H1 (cell line): ENCODE data around the gene SYF2. TPM values are rescaled to one million over a fixed set of nuclear protein-coding genes. Genes with fewer than 3 reads are reported as not detected.
A peak's percentile ranks its signal among the peaks of the same experiment; 100 is the strongest.

Experiments used
- CTCF ChIA-PET: fragments of 300-600 bp; sonication (Branson Sonifier 250); formaldehyde crosslinking; loops from one replicate; lab custom pipeline; 2021; ENCODE audit not compliant: partially characterized antibody; lab: Charles Lee
- POLR2A ChIA-PET: fragments of 300-600 bp; sonication (Branson Sonifier 250); formaldehyde crosslinking; loops from one replicate; lab custom pipeline; 2021; ENCODE audit warnings: inconsistent platforms; ENCODE audit not compliant: partially characterized antibody; lab: Charles Lee
- DNase-seq, 2 experiments: peaks; one replicate each; pipeline versions ENCODE4 v3.0.0 to v3.0.0-alpha.2; 2010 to 2022; ENCODE audit warnings: low spot score in 2 of 2, low read depth in 1 of 2, mixed read lengths in 1 of 2
- FAIRE-seq: peaks from 2 replicates; lab custom pipeline; 2011; peaks lifted over from hg19 to GRCh38; lab: Jason Lieb, UNC
- H2AFZ ChIP-seq: 2 replicates; pipeline ENCODE4 v1.8.1; 2012; ENCODE audit warnings: low read length, inconsistent platforms
- H2AK5ac ChIP-seq: 2 replicates; pipeline ENCODE4 v1.6.1; 2013; ENCODE audit warnings: low read depth, low read length
- H2BK120ac ChIP-seq: replicated peaks from 2 replicates; pipeline ENCODE3; 2013; ENCODE audit warnings: low read depth, low read length, inconsistent platforms
- H2BK12ac ChIP-seq: 2 replicates; pipeline ENCODE4 v1.6.1; 2013; ENCODE audit warnings: low read depth, low read length
- H2BK15ac ChIP-seq: 2 replicates; pipeline ENCODE4 v1.6.1; 2013; ENCODE audit warnings: low read length
- H2BK20ac ChIP-seq: 2 replicates; pipeline ENCODE4 v1.6.1; 2013; ENCODE audit warnings: low read length
- H2BK5ac ChIP-seq: 2 replicates; pipeline ENCODE4 v1.6.1; 2013; ENCODE audit warnings: low read depth, low read length
- H3K14ac ChIP-seq: 2 replicates; pipeline ENCODE4 v1.6.1; 2013; ENCODE audit warnings: inconsistent platforms; ENCODE audit not compliant: insufficient read length
- H3K18ac ChIP-seq: 2 replicates; pipeline ENCODE4 v1.6.1; 2013; ENCODE audit warnings: low read length; ENCODE audit errors: extremely low read depth
- H3K23ac ChIP-seq: 2 replicates; pipeline ENCODE4 v1.6.1; 2013; ENCODE audit warnings: inconsistent platforms; ENCODE audit not compliant: insufficient read length
- H3K23me2 ChIP-seq: 2 replicates; pipeline ENCODE4 v1.6.1; 2013; ENCODE audit warnings: low read depth, low read length
- H3K27ac ChIP-seq: 2 replicates; pipeline ENCODE4 v1.6.1; 2011; ENCODE audit warnings: low read depth, low read length, inconsistent platforms
- H3K27me3 ChIP-seq, 4 experiments: replicated peaks in 1 of 4; 1 replicate in 1 of 4; 2 replicates in 3 of 4; pipeline versions ENCODE4 v1.6.1 to v1.8.1; 2011 to 2013; ENCODE audit warnings: low read length in 3 of 4, mild to moderate bottlenecking in 3 of 4, inconsistent platforms in 2 of 4, mixed read lengths in 2 of 4, moderate library complexity in 1 of 4; ENCODE audit not compliant: control insufficient read depth in 3 of 4, insufficient read depth in 3 of 4; ENCODE audit errors: extremely low read depth in 1 of 4
- H3K36me3 ChIP-seq, 4 experiments: 2 replicates each; pipeline versions ENCODE4 v1.6.1 to v1.8.1; 2011 to 2013; ENCODE audit warnings: mild to moderate bottlenecking in 4 of 4, low read length in 3 of 4, moderate library complexity in 2 of 4, control low read depth in 1 of 4, inconsistent platforms in 1 of 4; ENCODE audit not compliant: insufficient read depth in 4 of 4, control insufficient read depth in 2 of 4
- H3K4ac ChIP-seq: replicated peaks from 2 replicates; pipeline ENCODE3; 2013; ENCODE audit warnings: low read length, low read depth, mixed read lengths, inconsistent platforms; ENCODE audit not compliant: insufficient read length
- H3K4me1 ChIP-seq, 4 experiments: replicated peaks in 1 of 4; 1 replicate in 1 of 4; 2 replicates in 3 of 4; pipeline versions ENCODE4 v1.6.1 to v1.8.1; 2011 to 2013; ENCODE audit warnings: low read length in 3 of 4, inconsistent platforms in 2 of 4, mixed read lengths in 1 of 4; ENCODE audit not compliant: insufficient read depth in 4 of 4, control insufficient read depth in 3 of 4
- H3K4me2 ChIP-seq, 2 experiments: 2 replicates each; pipeline versions ENCODE4 v1.6.1 to v1.8.1; 2011 to 2013; ENCODE audit warnings: low read depth in 2 of 2, low read length in 2 of 2, control low read depth in 1 of 2, inconsistent platforms in 1 of 2, mild to moderate bottlenecking in 1 of 2; ENCODE audit not compliant: insufficient read depth in 1 of 2
- H3K4me3 ChIP-seq, 4 experiments: fragments of 200-600, 300-600 bp in 1 of 4; sonication (generic), shearing (Covaris generic), sonication (Bioruptor Twin) in 1 of 4; 2 replicates each; pipeline versions ENCODE4 v1.5.1 to v1.8.1; 2011 to 2016; ENCODE audit warnings: low read length in 4 of 4, low read depth in 3 of 4, control low read depth in 2 of 4, inconsistent platforms in 2 of 4, mild to moderate bottlenecking in 2 of 4, mixed read lengths in 1 of 4, moderate library complexity in 1 of 4; ENCODE audit not compliant: insufficient read depth in 2 of 4; ENCODE audit errors: extremely low read depth in 1 of 4
- H3K56ac ChIP-seq: replicated peaks from 2 replicates; pipeline ENCODE3; 2013; ENCODE audit warnings: low read depth, mild to moderate bottlenecking, mixed read lengths, low read length, inconsistent platforms; ENCODE audit not compliant: insufficient read length
- H3K79me1 ChIP-seq: 2 replicates; pipeline ENCODE4 v1.6.1; 2013; ENCODE audit warnings: low read depth, low read length, control low read depth
- H3K79me2 ChIP-seq, 2 experiments: 2 replicates each; pipeline versions ENCODE4 v1.6.1 to v1.8.1; 2012 to 2013; ENCODE audit warnings: low read length in 2 of 2, mild to moderate bottlenecking in 2 of 2, inconsistent platforms in 1 of 2; ENCODE audit not compliant: insufficient read depth in 2 of 2, control insufficient read depth in 1 of 2
- H3K9ac ChIP-seq, 4 experiments: replicated peaks in 1 of 4; 1 replicate in 1 of 4; 2 replicates in 3 of 4; pipeline versions ENCODE4 v1.6.1 to v1.8.1; 2011 to 2013; ENCODE audit warnings: low read depth in 3 of 4, low read length in 3 of 4, control low read depth in 2 of 4, mild to moderate bottlenecking in 2 of 4, moderate library complexity in 2 of 4, inconsistent platforms in 1 of 4; ENCODE audit errors: extremely low read depth in 1 of 4
- H3K9me3 ChIP-seq, 2 experiments: 2 replicates each; pipeline versions ENCODE4 v1.6.1 to v1.8.1; 2012 to 2013; ENCODE audit warnings: mild to moderate bottlenecking in 2 of 2, moderate library complexity in 2 of 2, control low read depth in 1 of 2, inconsistent platforms in 1 of 2, low read depth in 1 of 2, low read length in 1 of 2, mixed read lengths in 1 of 2; ENCODE audit not compliant: insufficient read depth in 2 of 2
- H4K20me1 ChIP-seq, 2 experiments: replicated peaks in 1 of 2; 2 replicates each; pipeline versions ENCODE3 to v1.8.1; 2011 to 2013; ENCODE audit warnings: inconsistent platforms in 2 of 2, low read length in 2 of 2, mild to moderate bottlenecking in 1 of 2; ENCODE audit not compliant: insufficient read depth in 2 of 2, control insufficient read depth in 1 of 2
- H4K5ac ChIP-seq: 2 replicates; pipeline ENCODE4 v1.6.1; 2013; ENCODE audit warnings: low read length, low read depth, mixed read lengths, inconsistent platforms; ENCODE audit not compliant: insufficient read length
- H4K8ac ChIP-seq: 2 replicates; pipeline ENCODE4 v1.8.0; 2013; ENCODE audit warnings: mild to moderate bottlenecking, moderate library complexity, low read length, inconsistent platforms; ENCODE audit not compliant: insufficient read depth; ENCODE audit errors: extremely low read depth
- H4K91ac ChIP-seq: replicated peaks from 2 replicates; pipeline ENCODE3; 2013; ENCODE audit warnings: low read length, mixed read lengths, inconsistent platforms; ENCODE audit not compliant: insufficient read length
- JUND ChIP-seq: IDR thresholded peaks from 2 replicates; pipeline ENCODE4 v1.6.1; 2011; ENCODE audit warnings: mild to moderate bottlenecking, improper control_type of control experiment, low read length
- RFX5 ChIP-seq: IDR thresholded peaks from 2 replicates; pipeline ENCODE4 v1.6.1; 2011; ENCODE audit warnings: low read depth, low read length, improper control_type of control experiment, borderline replicate concordance
- WGBS, 2 experiments: shearing (Covaris generic) in 1 of 2; methylation state at CpG; one replicate each; pipeline versions ENCODE4 v1.1.6 to v1.1.7; 2013 to 2015; ENCODE audit warnings: low lambda C conversion rate in 2 of 2, mixed read lengths in 2 of 2, inconsistent platforms in 1 of 2, low coverage in 1 of 2, missing lambda C conversion rate in 1 of 2; ENCODE audit not compliant: insufficient replicate concordance in 2 of 2, insufficient coverage in 1 of 2, insufficient read length in 1 of 2; ENCODE audit errors: extremely low coverage in 1 of 2, missing lambda C conversion rate in 1 of 2; 5-methylcytosine and 5-hydroxymethylcytosine counted together
- polyA plus RNA-seq, 7 experiments: library from polyadenylated mRNA; depleted of rRNA in 3 of 7; stranded (reverse) in 5 of 7; unstranded in 2 of 7; fragments of >200 nt in 5 of 7; fragments of 200-250 nt in 2 of 7; gene quantifications; 1 replicate in 5 of 7; 2 replicates in 1 of 7; 4 replicates in 1 of 7; pipeline versions ENCODE4 v1.2.1 to v1.2.3, GENCODE V29; 2011 to 2013; ENCODE audit warnings: missing spikeins in 2 of 7, mixed read lengths in 2 of 7
- total RNA-seq: library from RNA; stranded (reverse); fragmentation: NEBNext Ultra II Directional; extraction: Animal tissue kit (Norgen Biotek cat#: 25700); gene quantifications from 2 replicates; pipeline ENCODE4 v1.2.1, GENCODE V29; 2021
- TF ChIP-seq, protein P1 (sequence below): IDR thresholded peaks from 2 replicates; pipeline ENCODE4 v1.6.1; 2011; ENCODE audit warnings: low read length, improper control_type of control experiment

The SYF2 gene
- total and polyA plus RNA-seq, 2 of the 8 experiments (the other 6 are each of a cell fraction or from before 2014, with no cell fraction given): 7.5 to 33.0 TPM

DNA sequence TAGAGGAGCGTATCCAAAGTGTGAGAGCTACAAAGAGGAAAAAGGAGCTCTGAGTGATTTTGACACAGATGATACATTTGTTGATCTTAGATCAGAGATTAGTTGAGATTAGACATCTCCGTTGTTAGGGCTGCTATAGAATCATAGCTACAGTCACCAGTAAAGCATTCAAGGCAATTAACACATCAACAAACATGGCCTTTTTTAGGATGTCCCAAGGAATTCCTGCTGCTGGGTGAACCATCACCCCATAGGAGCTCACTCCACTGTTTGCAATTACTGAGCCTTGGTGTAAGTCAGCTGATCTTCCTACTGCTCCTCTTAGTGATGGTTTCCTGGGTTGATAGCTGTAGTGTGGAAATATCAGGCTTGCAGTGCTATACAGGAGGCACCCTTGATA lies 21.6 kb upstream of the SYF2 start:
- Histone ChIP-seq H3K79me2 (no peaks in the 10 kb centered on the region), H4K91ac (no peak overlapping the region), H3K4me2 (peak overlapping the region in 1 of 2 experiments; percentile 10; a peak in 1 of 4 replicates), H3K18ac (no peak overlapping the region), H4K20me1 (no peaks in the 10 kb centered on the region), H3K14ac (no peak overlapping the region), H2AK5ac (no peak overlapping the region), H2BK20ac (no peak overlapping the region), H2BK120ac (no peak overlapping the region), H3K4me3 (no peak overlapping the region), H3K27ac (0 out of 2 replicates have a peak overlapping the region, but pooled peaks have one; percentile 51), H3K4ac (no peak overlapping the region), H3K23me2 (no peaks in the 10 kb centered on the region), H3K23ac (no peak overlapping the region), H3K9me3 (no peaks in the 10 kb centered on the region), H4K5ac (no peak overlapping the region), H3K79me1 (no peaks in the 10 kb centered on the region), H2BK5ac (no peak overlapping the region), H3K36me3 (no peaks in the 10 kb centered on the region), H3K9ac (no peak overlapping the region), H2BK15ac (no peak overlapping the region), H3K27me3 (no peaks in the 10 kb centered on the region), H3K56ac (no peak overlapping the region), H4K8ac (no peak overlapping the region; the same call in 1 of the 2 replicates), H3K4me1 (peaks cover 0 to 5% (median 4%) of the 10 kb centered on the region in 4 experiments; a peak in 4 of 7 replicates), H2BK12ac (no peak overlapping the region), H2AFZ (no peak overlapping the region)
- 58% methylated on average over 2 of the region's 2 CpGs; no CpG with 5 or more reads in 1 of the 2 experiments for WGBS, 2 experiments
- FAIRE-seq: peak; percentile 86
- ChIA-PET POLR2A (interaction anchor here (1.0 to 1.7 kb wide), 4 partner anchors 9 to 32 kb away, joined by 3 to 9 read pairs (median 4); no protein-coding TSS in a partner anchor), CTCF (interaction anchor here (0.6 to 1.5 kb wide), 4 partner anchors 15 to 266 kb away, joined by 3 to 5 read pairs (median 3); no protein-coding TSS in a partner anchor)
- no peak for TF ChIP-seq RFX5
- peak; percentile 58; the same call in 1 of the 2 replicates for TF ChIP-seq JUND
- TF ChIP-seq, protein P1, sequence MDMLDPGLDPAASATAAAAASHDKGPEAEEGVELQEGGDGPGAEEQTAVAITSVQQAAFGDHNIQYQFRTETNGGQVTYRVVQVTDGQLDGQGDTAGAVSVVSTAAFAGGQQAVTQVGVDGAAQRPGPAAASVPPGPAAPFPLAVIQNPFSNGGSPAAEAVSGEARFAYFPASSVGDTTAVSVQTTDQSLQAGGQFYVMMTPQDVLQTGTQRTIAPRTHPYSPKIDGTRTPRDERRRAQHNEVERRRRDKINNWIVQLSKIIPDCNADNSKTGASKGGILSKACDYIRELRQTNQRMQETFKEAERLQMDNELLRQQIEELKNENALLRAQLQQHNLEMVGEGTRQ: peak; percentile 14; the same call in 1 of the 2 replicates
- no peak for DNase-seq
